GM12891 (cell line): ENCODE measurements around the gene FDX2.
"Not testable (repeated sequence)": the region's sequence is repeated elsewhere in the genome, so short reads cannot be mapped to it uniquely, and the experiment has no call there.

Experiments used
- DNase-seq: peaks from one replicate; pipeline ENCODE4 v3.0.0; 2011; ENCODE audit warnings: low spot score; ENCODE audit not compliant: insufficient read length
- FAIRE-seq: peaks from 2 replicates; lab custom pipeline; 2011; peaks lifted over from hg19 to GRCh38; lab: Jason Lieb, UNC
- PAX5 ChIP-seq: IDR thresholded peaks from 2 replicates; pipeline ENCODE4 v1.6.1; 2011; ENCODE audit warnings: low read length, moderate library complexity, mild to moderate bottlenecking; ENCODE audit not compliant: insufficient read depth, severe bottlenecking
- POLR2A ChIP-seq: IDR thresholded peaks from 2 replicates; pipeline ENCODE4 v1.6.1; 2011; ENCODE audit warnings: low read depth, low read length, control low read depth
- POLR2AphosphoS5 ChIP-seq: IDR thresholded peaks from 2 replicates; pipeline ENCODE4 v1.6.1; 2011; ENCODE audit warnings: low read depth, low read length, control low read depth
- POU2F2 ChIP-seq: IDR thresholded peaks from 2 replicates; pipeline ENCODE4 v1.6.1; 2011; ENCODE audit warnings: low read depth, mild to moderate bottlenecking, control low read depth, low read length, moderate library complexity
- SPI1 ChIP-seq: IDR thresholded peaks from 2 replicates; pipeline ENCODE4 v1.6.1; 2011; ENCODE audit warnings: low read depth, low read length, control low read depth
- TAF1 ChIP-seq: IDR thresholded peaks from 2 replicates; pipeline ENCODE4 v1.6.1; 2011; ENCODE audit warnings: low read depth, low read length, control low read depth

FDX2 gene

GRCh38 chr19:10352764-10353671, 37.2 kb upstream of the FDX2 start:
- TF ChIP-seq POLR2A (no peak), SPI1 (no peak), PAX5 (no peak), POLR2AphosphoS5 (no peak)
- no peak for DNase-seq
- no peak for FAIRE-seq

- FAIRE-seq (no peak), DNase-seq (no peak)
- TF ChIP-seq POLR2AphosphoS5 (no peak), POLR2A (no peak), POU2F2 (no peak), PAX5 (no peak), TAF1 (no peak), SPI1 (no peak)
Observed at GRCh38 chr19:10346509-10346908, 30.7 kb upstream of the FDX2 start.

- FAIRE-seq, result no peak
- TF ChIP-seq PAX5 (no peak), POLR2A (no peak), POU2F2 (no peak), POLR2AphosphoS5 (no peak), SPI1 (no peak), TAF1 (no peak)
Observed at GRCh38 chr19:10344780-10345179, 29.0 kb upstream of the FDX2 start.

GRCh38 chr19:10343495-10343894, 27.7 kb upstream of the FDX2 start:
- DNase-seq (no peak), FAIRE-seq (no peak)
- TF ChIP-seq POU2F2 (no peak), POLR2AphosphoS5 (no peak), POLR2A (no peak), PAX5 (no peak), TAF1 (no peak)

More at GRCh38 chr19:10344780-10345179, 29.0 kb upstream of the FDX2 start:
- no peak for DNase-seq

GRCh38 chr19:10339977-10340376, 24.2 kb upstream of the FDX2 start:
- TF ChIP-seq TAF1, result no peak
- no peak for TF ChIP-seq SPI1
- no peak for TF ChIP-seq POLR2AphosphoS5
- TF ChIP-seq POLR2A, result no peak
- no peak for TF ChIP-seq PAX5
- TF ChIP-seq POU2F2, result no peak
- FAIRE-seq (no peak), DNase-seq (no peak)

- peak; percentile 37; the same call in 1 of the 2 replicates for TF ChIP-seq POLR2A
- TF ChIP-seq SPI1, result peak; percentile 65
- no peak for TF ChIP-seq POU2F2
- TF ChIP-seq TAF1, result no peak; the same call in 1 of the 2 replicates
- no peak for TF ChIP-seq PAX5
- no peak for TF ChIP-seq POLR2AphosphoS5
- DNase-seq, result peak; percentile 72
- peak; percentile 94 for FAIRE-seq
Observed at GRCh38 chr19:10339380-10339960, 23.7 kb upstream of the FDX2 start, which contains the start of gene ICAM3. TSS of gene ICAM3 (minus strand) at chr19:10339624. CDS start at chr19:10339614, 10 bp downstream.

- no peak for DNase-seq
- FAIRE-seq, result no peak
- TF ChIP-seq POLR2AphosphoS5, result no peak
- no peak for TF ChIP-seq TAF1
- no peak for TF ChIP-seq PAX5
Observed at GRCh38 chr19:10338940-10339339, 23.1 kb upstream of the FDX2 start.

- DNase-seq, FAIRE-seq: not testable (repeated sequence)
Observed at GRCh38 chr19:10336725-10337124, 20.9 kb upstream of the FDX2 start.

- TF ChIP-seq POLR2AphosphoS5, result no peak
- no peak for TF ChIP-seq PAX5
- TF ChIP-seq SPI1, result no peak
- no peak for TF ChIP-seq TAF1
- TF ChIP-seq POLR2A, result no peak
- TF ChIP-seq POU2F2, result no peak
- FAIRE-seq (no peak), DNase-seq (no peak)
Observed at GRCh38 chr19:10335352-10335985, 19.7 kb upstream of the FDX2 start.

GRCh38 chr19:10334588-10335351, 19.0 kb upstream of the FDX2 start:
- DNase-seq (no peak), FAIRE-seq (no peak)

More at GRCh38 chr19:10334588-10335351, 19.0 kb upstream of the FDX2 start:
- TF ChIP-seq POU2F2, result no peak
- TF ChIP-seq TAF1, result no peak
- no peak for TF ChIP-seq POLR2A
- no peak for TF ChIP-seq PAX5
- TF ChIP-seq POLR2AphosphoS5, result no peak
- no peak for TF ChIP-seq SPI1
